Skin of body (tissue), 3 donors: ENCODE measurements around the gene EGFL7. TPM values are rescaled to one million over a fixed set of nuclear protein-coding genes. Genes with fewer than 3 reads are reported as not detected.

Experiments
- DNase-seq: peaks from one replicate; lab custom pipeline; 2025; lab: John Stamatoyannopoulos, UW
- small RNA-seq: library from RNA; depleted of rRNA; stranded (forward); fragments of <200 nt; gene quantifications from one replicate; pipeline ENCODE3, GENCODE V24; 2014; ENCODE audit warnings: low replicate concordance
- total RNA-seq: library from RNA; depleted of rRNA; stranded (reverse); fragments of >200 nt; gene quantifications from one replicate; pipeline ENCODE4 v1.2.3, GENCODE V29; 2014

EGFL7 gene
- total RNA-seq, 1 donor from 2014 or later: 29.0 TPM

- DNase-seq: no peak
These were observed 52.2 kb downstream of the EGFL7 start for GRCh38 chr9:136714893-136715274.

GRCh38 chr9:136717399-136717798 is 54.7 kb downstream of the EGFL7 start:
- no peak for DNase-seq

GRCh38 chr9:136718345-136719194 is 55.9 kb downstream of the EGFL7 start:
- no peak for DNase-seq

GRCh38 chr9:136719195-136719880 is 56.6 kb downstream of the EGFL7 start:
- no peak for DNase-seq

GRCh38 chr9:136720251-136720897 is 57.7 kb downstream of the EGFL7 start:
- peak; percentile 32 for DNase-seq

- DNase-seq: no peak
These were observed 58.2 kb downstream of the EGFL7 start for GRCh38 chr9:136720898-136721338.

- DNase-seq: no peak
These were observed 58.8 kb downstream of the EGFL7 start for GRCh38 chr9:136721339-136722092.

Small RNAs within 50 kb of the gene (small RNA-seq; reads per million reads assigned to genes)
- gene MIR126: 2,366 reads per million, percentile 99 among the genes with 10 or more reads in this experiment

Other genes starting within 250 kb of the EGFL7 start
- gene INPP5E, start 223.1 kb upstream of the EGFL7 start, total RNA-seq: 4.8 TPM
- 26.5 TPM for gene SEC16A, start 179.9 kb upstream of the EGFL7 start, total RNA-seq
- 47.7 TPM for gene NOTCH1, start 116.9 kb upstream of the EGFL7 start, total RNA-seq
- gene AGPAT2, start 24.5 kb downstream of the EGFL7 start, total RNA-seq: 45.4 TPM
- 7.0 TPM for gene DIPK1B, start 49.7 kb downstream of the EGFL7 start, total RNA-seq
- not detected for gene LCN10, start 80.0 kb downstream of the EGFL7 start, total RNA-seq
- not detected for gene LCN6, start 85.6 kb downstream of the EGFL7 start, total RNA-seq
- gene LCN8, start 95.3 kb downstream of the EGFL7 start, total RNA-seq: 0.20 TPM
- gene LCN15, start 101.6 kb downstream of the EGFL7 start, total RNA-seq: not detected
- gene TMEM141, start 128.4 kb downstream of the EGFL7 start, total RNA-seq: 31.9 TPM
- gene CCDC183, start 133.4 kb downstream of the EGFL7 start, total RNA-seq: 0.59 TPM
- 28.0 TPM for gene RABL6, start 145.0 kb downstream of the EGFL7 start, total RNA-seq
- 0.79 TPM for gene AJM1, start 179.6 kb downstream of the EGFL7 start, total RNA-seq
- 70.4 TPM for gene PHPT1, start 186.5 kb downstream of the EGFL7 start, total RNA-seq
- 2.5 TPM for gene MAMDC4, start 189.4 kb downstream of the EGFL7 start, total RNA-seq
- 165 TPM for gene EDF1, start 203.4 kb downstream of the EGFL7 start, total RNA-seq
- gene TRAF2, start 223.6 kb downstream of the EGFL7 start, total RNA-seq: 7.8 TPM